GM19240 (cell line): ENCODE measurements around the gene EPS8L2.

Source experiments
- DNase-seq: peaks from one replicate; pipeline ENCODE4 v3.0.0; 2011; ENCODE audit warnings: low spot score; ENCODE audit not compliant: insufficient read length

Gene EPS8L2

DNA sequence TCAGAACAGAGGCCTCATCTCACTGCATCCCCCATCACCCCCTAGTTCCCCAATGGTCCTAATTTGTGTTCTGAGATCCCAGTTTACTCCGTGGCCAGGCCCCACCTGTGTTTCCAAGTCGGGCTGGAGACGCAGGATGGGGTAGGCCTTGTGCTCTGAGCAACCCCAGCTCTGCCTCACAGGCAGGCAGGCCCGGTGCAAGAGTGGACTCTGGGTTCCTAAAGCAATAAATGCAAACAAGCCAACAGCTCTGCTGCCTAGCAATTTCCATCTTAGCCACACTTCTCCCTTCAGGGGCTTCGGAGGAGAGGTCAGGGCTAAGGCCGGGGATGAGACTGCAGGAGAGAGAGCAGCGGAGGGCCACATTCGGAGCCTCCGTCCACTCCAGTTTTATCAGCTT is 2.5 kb upstream of the EPS8L2 start:
- no peak for DNase-seq

DNA sequence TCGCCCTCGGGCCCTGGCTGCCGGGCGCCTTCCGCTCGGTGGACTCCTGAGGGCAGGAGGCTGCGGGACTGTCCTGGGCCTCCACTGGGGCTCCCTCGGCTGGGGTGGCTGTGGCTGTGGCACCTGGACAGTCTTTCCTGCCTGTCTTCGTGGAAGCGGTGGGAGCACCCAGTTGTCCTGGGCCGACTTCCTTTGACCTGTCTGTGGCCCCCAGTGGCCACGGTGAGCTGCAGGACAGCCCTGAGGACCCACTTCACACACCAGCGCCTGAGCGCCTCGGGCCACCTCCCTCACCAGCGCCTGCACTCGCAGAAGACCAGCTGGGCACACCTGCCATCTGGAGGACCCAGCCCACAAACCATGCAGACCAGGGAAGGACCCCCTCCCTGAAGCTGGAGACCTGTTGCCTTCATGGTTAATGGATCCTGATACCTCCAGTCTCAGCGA is 1.8 kb upstream of the EPS8L2 start:
- DNase-seq, result no peak

DNA sequence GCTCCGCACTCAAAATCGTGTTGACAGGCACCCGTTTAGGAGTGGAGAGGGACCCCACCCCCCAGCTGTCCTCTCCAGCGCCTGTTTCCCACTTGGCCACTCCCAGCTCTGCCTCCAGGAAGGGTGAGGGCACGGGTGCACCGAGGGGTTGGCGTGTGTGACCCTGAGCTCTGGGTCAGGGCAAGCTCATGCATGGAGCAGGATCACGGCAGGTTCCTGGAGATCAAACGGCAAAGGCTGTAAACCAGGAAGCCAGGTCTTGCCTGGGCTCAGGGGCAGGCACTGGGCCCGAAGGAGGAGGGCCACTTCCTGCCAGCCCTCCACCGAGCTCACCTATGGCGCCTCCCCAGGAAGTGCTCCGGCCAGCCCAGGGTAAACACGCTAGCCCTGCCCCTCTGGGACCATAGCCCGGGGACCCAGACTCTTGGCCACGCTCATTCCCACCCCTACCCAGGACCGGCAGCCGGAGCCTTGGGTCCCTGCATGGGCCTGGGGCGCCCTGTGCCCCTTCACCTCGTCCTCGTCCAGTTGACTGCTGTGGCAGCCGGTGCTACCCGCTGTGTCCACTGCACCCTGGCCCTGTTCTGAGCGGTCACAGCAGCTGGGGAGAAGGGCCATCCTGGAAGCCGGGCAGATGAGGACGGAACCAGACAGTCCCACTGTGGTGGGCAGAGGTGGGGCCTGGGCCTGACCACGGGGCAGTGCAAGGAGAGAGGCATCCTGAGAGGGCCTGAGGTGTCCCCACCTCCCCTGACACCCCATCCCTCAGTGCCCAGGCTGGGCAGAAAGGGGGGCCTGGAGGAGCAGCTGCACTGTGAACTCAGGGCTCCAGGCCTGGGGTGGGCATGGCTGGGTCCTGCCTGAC is 1.0 kb upstream of the EPS8L2 start:
- DNase-seq, result no peak

DNA sequence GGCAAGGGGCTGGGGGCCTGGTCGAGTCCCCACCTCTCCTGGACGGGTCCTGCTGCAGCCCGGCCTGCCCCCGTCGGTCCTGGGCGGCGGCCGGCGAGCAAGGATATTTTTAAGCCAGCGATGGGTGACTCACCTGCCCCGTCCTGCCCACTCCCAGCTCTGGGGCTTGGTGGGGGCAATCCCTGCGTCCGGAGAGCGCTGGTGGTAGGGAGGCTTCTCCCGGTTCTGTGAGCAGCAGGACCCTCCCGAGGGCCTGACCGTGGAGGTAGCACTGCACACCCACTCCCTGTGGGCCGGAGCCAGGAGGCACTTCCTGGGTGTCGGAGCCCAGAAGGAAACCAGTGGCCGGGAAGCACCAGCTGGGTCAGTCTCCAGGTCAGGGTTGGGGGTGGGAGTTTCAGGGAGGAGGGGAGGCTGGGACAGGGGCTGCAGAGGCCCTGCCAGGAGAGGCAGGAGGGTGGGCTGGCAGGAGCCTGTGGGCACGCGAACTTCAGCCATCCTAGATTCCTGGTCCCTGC is 467 bp downstream of the EPS8L2 start:
- DNase-seq, result no peak

DNA sequence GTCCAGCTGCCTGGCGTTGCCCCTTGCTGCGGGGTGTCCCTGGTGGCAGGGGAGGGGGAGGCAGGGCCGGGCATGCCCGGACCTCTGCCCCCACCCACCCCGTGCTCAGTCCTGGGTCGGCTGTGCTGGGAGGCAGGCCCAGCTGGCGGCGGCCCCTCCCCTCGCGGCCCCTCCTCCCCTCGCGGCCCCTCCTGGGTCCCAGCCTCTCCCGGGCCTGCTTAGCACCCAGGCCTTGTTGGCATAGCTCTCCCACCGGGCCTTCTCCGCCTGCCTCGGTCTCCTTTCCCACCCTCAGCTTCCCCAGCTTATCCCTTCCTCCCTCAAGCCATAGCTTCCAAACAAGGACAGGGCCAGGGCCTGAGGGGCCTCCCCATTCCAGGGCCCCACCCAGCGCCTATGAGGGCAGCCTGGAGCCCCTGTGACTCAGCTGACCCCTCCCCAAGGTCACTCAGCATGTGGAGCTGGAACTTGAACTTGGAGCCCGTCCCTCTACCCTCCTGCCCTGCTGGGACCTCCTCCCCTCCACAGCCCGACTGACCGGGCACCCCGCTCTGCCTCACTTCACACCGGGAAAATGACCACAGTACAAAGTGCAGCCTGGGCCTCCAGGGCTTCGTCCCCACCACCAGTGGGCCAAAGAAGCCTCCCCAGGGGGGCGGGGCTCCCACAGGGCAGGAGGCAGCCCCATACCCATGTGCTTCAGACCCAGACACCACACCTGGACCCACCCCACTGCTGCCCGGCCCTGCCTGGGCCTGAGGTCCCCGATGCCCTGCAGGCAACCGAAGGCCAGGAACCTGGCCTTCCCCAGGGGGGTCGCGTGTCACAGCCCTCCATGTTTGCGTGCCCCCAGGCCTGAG is 1.2 kb downstream of the EPS8L2 start:
- no peak for DNase-seq

DNA sequence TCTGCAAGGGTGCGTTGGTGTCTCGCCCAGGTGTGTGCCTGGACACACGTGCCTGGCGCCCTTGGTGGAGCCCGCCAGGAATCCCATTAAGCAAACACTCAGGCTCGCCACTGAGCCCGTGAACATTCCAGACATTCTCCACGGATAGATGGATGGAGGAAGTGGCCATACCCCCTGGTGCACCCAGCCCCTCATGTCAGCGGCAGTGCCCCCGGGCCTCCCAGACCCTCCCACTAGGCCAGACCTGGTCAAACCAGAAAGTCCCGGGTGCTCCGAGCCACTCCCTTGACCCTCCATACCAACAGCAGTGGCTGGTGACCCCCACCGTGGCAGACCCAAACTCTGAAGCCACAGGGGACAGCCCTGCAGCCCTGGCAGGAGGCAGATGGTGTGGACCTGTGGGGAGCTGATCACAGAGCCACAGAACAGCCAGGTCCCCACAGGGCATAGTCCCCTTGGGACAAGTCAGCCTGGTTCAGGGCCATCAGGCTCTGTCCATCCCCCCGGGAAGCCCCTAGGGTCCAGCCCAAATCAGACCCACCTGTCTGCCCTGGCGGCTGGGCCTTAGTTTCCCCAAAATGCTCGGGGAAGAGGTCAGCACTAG is 1.9 kb downstream of the EPS8L2 start:
- DNase-seq, result no peak

DNA sequence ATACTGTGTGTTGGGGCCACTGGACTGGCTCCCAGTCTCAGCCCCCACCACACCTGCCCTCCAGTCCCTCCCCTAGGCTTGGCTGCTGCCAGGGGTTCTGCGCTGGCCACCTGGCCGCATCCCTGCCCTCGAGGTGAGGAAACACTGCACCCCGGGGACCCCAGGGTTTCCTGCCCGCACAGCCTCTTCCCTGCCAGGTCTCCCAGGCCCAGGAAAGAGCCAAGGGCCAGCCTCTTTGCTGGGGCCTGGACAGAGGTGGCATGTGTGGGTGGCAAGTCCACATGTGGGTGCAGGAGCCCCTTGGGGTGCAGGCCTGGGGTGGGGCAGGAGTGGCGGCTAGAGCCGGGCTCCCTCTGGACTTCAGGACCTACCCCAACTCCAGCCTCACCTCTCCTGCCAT is 2.5 kb downstream of the EPS8L2 start:
- DNase-seq, result no peak

DNA sequence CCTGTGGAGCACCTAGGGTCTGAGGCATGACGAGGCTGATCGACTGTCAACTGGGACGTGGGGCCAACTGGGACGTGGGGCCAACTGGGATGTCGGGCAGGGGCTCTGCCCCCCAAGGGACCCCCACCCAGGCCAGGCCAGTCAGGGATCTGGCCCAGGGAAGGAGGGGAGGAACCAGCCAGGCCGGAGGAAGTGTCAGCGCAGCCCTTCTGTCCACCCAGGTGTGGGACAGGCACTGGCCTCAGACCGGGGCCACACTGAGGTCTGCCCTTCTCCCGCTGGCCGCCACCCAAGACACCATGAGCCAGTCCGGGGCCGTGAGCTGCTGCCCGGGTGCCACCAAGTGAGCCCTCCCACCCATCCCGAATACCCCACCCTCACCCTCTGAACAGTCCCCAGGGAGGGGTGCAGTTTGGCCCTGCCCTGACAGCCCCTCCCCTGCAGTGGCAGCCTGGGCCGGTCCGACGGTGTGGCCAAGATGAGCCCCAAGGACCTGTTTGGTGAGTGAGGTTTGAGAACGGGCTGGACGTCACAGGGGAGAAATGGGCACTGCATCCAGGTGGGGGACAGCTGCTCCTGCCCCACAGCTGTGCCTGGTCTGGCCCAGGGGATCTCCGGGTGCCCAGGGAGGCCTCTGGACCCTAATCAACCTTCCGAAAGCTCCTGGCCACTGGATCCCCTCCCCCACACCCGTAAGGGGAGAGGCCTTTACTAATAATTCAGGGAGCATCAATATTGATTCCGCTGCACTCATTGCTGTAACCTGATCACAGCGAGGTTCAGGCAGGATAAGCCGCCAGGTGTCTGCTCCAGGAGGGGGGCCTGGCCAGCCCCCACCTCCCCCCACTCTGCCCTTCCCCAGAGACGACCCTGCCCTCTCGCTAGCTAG is 3.3 kb downstream of the EPS8L2 start:
- no peak for DNase-seq

DNA sequence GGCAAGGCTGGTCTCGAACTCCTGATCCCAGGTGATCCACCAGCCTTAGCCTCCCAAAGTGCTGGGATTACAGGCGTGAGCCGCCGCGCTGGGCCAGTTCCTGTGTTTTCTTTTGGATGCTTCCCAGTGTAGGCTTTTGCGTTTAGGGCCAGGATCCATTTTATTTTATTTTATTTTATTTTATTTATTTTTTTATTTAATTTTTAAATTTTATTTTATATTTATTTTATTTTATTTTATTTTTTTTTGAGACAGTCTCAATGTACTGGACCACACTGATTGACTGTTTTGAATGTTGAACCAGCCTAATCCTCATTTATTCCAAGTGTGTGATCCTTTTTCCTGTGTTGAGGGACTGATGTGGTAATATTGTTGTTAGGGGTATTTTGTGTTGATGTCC is 8.4 kb downstream of the EPS8L2 start:
- no peak for DNase-seq

DNA sequence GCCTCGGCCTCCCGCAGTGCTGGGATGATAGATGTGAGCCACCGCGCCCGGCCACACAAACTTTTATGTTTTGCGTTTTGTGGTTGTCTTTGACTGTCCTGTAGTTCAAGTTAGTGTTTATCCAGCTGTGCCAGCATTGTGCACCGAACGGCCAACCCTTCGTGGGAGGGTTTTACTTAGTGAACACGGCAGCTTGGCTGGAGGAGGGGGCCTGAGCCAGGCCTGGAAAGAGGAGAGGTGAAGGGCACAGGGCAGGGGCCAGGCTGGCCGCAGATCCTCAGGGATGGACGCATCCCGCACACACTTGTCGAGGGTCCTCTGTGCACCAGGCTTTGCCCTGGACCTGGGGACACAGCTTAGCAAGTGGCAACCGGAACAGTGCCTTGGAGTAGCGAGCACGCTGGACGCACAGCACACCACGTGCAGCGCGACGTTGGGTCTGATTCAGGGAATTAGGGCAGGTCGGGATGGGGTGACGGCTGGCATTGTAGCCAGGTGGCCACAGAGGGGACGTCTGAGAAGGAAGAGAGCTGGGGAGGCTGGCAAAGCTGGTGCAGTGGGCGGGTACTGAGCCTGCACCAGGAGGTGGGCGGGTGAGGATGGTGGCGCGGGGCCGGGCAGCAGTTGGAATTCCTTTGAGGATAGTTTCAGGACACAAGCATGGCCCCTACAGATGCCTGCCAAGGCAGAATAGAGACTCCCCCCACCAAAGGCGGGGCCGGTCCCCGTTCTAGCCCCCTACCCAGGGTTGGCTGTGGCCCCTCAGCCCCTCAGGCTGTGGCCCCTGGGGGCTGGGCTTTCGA is 13.4 kb downstream of the EPS8L2 start:
- no peak for DNase-seq

DNA sequence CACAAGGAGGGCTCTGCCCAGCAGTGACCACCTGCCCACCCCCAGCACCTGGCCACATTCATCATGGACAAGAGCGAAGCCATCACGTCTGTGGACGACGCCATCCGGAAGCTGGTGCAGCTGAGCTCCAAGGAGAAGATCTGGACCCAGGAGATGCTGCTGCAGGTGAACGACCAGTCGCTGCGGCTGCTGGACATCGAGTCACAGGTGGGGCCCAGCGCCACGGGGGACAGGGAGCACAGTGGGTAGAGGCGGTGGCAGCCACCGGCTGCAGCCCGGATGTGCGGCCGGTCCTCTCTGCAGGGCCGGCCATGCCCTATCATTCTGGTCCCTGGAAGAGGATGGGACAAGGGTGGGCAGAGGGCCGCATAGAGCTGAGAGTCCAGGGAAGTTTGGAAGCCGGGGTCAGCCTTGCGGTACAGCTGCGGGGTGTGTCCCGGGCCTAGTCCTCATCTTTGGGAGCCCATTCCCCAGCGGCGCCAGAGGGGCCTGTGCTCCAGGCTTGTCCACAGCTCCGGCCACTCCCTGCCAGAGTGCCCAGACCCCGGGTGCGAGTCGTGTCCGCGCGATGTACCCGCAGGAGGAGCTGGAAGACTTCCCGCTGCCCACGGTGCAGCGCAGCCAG is 14.1 kb downstream of the EPS8L2 start:
- DNase-seq, result no peak

DNA sequence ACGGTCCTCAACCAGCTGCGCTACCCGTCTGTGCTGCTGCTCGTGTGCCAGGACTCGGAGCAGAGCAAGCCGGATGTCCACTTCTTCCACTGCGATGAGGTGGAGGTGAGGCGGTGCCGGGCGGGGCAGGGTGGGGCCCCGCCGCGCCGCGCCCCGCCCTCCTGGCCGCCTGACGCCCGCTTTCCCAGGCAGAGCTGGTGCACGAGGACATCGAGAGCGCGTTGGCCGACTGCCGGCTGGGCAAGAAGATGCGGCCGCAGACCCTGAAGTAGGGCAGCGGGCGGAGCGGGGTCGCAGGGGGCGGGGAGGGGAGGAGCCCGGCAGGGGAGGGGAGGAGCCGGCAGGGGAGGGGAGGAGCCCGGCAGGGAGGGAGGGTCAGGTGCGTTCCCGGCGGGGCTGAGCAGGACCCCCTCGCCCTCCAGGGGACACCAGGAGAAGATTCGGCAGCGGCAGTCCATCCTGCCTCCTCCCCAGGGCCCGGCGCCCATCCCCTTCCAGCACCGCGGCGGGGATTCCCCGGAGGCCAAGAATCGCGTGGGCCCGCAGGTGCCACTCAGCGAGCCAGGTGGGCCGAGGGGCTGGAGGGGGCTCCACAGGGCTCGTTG is 14.7 kb downstream of the EPS8L2 start:
- no peak for DNase-seq

DNA sequence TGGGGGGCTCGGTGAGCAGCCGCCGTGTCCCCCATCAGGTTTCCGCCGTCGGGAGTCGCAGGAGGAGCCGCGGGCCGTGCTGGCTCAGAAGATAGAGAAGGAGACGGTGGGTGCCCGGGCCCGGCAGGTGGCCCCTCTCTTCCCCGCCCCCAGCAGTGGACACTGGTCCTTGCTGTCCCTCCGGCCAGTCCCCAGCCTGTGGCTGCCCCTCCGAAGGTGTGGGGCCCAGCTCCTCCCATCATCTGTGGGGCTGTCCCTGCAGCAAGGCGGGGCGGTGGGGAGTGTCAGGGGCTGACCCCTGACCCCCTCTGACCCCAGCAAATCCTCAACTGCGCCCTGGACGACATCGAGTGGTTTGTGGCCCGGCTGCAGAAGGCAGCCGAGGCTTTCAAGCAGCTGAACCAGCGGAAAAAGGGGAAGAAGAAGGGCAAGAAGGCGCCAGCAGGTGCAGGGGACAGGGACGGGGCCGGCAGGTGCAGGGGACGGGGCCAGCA is 15.3 kb downstream of the EPS8L2 start:
- no peak for DNase-seq

DNA sequence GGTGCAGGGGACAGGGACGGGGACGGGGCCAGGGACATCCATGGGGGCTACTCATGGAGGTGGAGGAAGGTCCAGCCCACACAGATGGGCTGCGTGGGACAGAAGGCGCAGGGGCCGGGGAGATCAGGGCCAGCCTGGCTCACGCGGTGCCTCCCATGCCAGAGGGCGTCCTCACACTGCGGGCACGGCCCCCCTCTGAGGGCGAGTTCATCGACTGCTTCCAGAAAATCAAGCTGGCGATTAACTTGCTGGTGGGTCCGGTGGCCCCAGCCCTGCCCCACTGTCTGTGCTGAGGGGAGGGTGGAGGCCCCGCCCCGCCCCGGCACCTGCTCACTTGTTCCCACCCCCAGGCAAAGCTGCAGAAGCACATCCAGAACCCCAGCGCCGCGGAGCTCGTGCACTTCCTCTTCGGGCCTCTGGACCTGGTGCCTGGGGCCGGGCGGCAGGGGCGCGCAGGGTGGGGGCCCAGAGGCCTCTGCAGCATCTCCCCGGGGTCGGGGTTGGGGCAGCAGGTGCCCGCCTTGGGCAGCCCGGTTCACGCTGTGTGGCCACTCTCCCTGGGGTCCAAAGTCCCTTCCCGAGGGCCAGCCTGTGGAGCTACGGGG is 15.8 kb downstream of the EPS8L2 start:
- DNase-seq, result no peak

DNA sequence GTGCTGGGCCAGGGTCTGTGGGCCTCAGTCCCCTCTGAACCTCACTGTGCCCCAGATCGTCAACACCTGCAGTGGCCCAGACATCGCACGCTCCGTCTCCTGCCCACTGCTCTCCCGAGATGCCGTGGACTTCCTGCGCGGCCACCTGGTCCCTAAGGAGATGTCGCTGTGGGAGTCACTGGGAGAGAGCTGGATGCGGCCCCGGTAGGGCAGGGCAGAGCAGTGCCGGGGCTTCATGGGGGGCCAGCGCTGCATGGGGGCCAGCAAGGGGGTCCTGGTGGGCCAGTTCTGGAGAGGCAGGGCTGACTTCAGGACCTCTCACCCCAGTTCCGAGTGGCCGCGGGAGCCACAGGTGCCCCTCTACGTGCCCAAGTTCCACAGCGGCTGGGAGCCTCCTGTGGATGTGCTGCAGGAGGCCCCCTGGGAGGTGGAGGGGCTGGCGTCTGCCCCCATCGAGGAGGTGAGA is 16.3 kb downstream of the EPS8L2 start:
- DNase-seq, result no peak

DNA sequence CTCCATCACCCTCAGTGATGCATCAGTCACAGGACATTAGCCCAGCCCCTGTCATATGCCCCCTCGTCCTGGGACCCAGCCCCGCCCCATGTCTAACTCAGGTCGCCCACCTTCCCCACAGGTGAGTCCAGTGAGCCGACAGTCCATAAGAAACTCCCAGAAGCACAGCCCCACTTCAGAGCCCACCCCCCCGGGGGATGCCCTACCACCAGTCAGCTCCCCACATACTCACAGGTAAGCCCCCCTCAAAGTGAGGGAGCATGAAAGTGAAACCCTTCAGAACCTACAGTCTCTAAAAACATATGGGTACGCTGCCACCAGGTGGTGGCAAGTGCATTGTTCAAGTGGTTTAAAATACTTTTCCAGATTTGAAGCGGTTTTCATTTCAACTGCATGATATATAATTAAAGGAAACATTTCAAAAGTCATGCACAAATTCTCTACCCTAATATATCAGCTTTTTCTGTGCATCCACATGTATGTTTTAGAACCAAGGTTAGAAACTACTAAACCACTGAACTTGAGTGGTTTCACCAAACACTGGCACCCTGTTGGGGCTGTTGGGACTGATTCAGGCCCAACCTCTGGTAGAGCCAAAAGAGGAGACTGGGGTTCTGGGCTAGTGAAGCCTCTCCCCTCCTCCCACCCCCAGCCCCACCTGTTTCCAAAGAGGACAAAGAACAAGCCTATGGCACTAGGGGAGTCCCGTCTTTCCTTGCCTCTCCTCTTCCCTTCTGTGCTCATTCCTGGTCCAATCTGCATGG is 17.3 kb downstream of the EPS8L2 start:
- no peak for DNase-seq

DNA sequence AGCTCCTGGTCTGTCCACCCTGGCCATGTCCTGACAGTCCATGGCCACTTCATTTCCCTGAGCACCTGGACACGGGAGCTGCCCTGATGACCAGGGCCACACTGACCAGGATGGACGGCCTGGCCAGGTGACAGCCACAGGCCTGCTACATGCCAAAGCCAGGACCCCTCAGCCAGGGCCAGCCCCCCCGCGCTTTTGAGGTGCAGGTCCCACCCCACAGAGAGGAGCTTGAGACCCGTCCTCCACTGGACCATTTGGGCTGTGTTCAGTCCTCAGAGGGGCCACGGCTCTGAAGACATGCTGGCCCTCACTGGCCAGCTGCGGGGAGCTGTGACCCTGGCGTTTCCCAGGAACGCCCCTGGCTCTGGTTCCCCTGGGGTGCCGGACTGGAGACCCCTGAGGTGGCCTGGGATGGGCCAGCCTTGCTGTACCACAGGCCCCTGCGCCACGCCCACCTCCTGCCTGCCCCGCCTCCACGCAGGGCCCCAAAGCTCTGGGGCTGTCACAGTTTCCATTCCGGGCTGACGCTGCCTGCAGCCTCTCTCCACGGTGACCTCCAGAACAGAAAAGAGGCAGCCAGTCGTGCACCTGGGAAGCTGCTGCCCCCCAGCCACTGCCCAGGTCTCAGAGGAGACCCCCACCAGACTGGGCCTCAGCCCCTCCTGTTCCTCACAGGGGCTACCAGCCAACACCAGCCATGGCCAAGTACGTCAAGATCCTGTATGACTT is 18.2 kb downstream of the EPS8L2 start:
- no peak for DNase-seq
